Cardiac septum (tissue), 1 donor: ENCODE data around the gene PLOD3. TPM values are rescaled to one million over a fixed set of nuclear protein-coding genes. Genes with fewer than 3 reads are reported as not detected.
"Not testable (repeated sequence)": the region's sequence is repeated elsewhere in the genome, so short reads cannot be mapped to it uniquely, and the experiment has no call there.

Source experiments
- DNase-seq: peaks from one replicate; pipeline ENCODE4 v3.0.0-alpha.2; 2020; ENCODE audit warnings: low spot score
- intact Hi-C: fragments of 100-400 bp; cut with DNase I; formaldehyde crosslinking; loops from one replicate; pipeline ENCODE4 v1.14.0; 2022
- total RNA-seq: library from RNA; stranded (reverse); fragmentation: NEBNext Ultra II Directional; extraction: Animal tissue kit (Norgen Biotek cat#: 25700); gene quantifications from one replicate; pipeline ENCODE4 v1.2.1, GENCODE V29; 2021
- donor health status: DM: no; HTN: no; CAD: no.

The PLOD3 gene
- total RNA-seq, 1 donor from 2014 or later, result 43.9 TPM

DNA sequence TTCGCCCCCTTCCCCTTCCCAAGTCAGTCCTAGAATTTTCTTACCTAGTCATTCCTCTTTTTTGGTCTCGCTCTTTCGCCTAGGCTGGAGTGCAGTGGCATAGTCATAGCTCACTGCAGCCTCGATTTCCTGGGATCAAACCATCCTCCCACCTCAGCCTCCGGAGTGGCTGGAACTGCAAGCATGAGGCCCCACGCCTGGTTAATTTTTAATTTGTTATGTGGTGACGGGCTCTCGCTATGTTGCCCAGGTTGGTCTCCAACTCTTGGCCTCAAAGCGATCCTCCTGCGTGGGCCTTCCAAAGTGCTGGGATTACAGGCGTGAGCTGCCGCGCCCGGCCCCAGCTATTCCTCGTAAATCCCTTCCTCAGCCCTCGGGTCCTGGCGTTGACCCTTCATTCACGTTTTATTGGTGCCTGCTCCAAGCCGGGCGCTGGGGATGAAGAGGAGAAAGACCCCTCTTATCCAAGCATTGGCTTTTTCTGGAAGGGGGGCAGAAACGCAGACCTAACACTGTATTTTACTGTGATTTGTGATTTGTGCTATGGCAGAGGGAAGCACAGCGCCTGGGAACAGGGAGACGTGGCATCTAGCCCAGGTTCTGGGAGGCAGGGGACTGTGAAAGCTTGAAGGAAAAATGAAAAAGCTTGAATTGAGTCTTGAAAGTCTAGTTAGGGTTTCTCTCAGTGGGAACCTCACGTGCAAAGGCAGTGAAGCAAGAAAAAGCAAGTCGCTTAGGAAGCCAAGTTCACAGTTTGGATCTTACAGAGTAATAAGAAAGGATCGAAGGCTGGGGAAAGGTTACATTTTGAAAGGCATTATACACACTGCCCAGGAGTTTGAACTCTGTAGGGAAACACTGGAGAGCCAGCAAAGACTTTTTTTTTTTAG is 1.1 kb upstream of the PLOD3 start:
- intact Hi-C loops, result loop anchor here (5.0 kb wide), 1 partner anchor 34 kb away; no protein-coding TSS in a partner anchor
- DNase-seq, result no peak

DNA sequence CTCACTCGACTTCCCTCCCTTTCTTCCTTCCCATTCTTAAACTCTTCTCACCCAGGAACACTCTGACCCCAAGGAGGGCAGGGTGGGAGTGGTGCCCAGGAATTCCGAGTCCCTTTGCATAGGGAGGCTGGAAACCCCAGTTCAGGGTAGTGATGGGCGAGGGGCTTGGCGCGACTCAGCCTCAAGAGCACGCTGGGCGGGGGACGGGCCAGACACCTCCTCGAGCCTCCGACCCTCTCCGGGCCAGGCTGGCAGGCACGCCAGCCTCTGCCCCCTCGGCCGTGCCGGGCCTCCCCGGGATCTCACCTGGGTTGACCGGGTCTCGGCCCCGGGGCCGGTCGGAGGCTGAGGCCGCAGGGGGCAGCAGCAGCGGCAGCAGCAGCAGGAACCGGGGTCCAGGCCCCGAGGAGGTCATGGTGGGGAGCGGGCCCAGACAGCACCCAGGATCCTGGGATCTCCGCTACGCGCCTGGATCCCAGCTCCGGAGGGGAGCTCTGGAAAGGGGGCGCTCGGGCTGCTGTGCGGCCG is 457 bp downstream of the PLOD3 start:
- DNase-seq, result no peak
- intact Hi-C loops, result loop anchor here (5.0 kb wide), 1 partner anchor 35 kb away; no protein-coding TSS in a partner anchor

DNA sequence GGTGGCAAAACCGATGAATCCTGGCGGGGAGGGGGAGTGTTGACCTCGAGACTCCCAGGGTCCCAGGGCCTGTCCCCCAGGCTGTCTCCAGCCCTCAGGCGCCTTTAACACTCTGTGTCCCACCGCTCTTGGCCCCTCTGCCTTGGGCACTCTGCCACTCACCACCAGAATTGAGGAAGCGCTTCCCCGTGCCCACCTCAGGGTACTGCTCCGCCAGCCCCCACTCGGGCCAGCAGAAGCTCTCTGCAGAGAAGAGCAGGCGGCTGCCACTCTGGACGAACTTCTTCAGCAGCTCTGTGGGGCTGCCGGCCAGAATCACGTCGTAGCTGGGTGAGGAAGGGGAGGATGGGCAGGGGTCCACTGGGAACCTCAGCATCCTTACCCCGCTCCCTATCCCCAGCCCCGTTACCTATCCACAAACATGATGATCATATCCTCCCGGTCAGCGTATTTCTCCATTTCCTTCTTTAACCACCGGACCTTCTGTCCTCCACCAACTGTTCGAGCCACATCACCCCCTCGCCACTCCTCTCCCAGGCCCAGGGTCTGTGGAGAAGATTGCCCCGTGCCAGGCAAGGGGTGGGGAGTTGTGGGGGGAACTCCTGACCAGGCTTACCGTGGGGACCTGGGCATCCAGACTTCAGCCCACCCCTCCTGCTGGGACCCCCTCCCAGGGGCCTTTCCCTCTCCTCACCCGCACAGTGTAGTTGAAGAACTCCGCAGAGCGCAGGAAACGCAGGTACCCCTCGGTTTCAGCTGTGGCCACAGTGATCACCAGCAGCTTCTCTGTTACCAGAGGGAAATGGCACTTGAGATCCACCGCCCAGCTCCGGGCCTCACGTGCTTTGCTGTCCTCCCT is 1.2 kb downstream of the PLOD3 start:
- DNase-seq, result no peak
- intact Hi-C loops, result loop anchor here (5.0 kb wide), 1 partner anchor 36 kb away; no protein-coding TSS in a partner anchor

DNA sequence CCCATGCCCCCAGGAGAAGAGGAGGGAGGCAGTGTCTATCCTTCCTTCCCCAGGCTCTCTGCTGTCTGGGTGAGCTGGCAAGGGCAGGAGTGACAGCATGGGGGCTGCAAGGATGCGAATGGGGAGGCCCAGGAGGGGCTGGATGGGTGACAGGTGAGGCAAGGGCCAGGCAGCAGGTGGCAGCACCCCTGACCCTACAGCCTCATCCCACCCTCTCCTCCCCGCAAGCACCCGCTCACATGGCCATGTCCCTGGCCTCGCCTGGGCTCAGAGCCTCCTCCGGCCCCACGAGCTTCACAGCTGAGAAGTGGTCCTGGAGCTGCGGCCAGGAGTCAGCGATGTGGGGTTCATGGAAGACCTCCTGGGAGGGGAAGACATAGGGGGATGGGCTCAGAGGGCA is 5.4 kb downstream of the PLOD3 start:
- DNase-seq, result no peak
- intact Hi-C loops, result no loop called here

DNA sequence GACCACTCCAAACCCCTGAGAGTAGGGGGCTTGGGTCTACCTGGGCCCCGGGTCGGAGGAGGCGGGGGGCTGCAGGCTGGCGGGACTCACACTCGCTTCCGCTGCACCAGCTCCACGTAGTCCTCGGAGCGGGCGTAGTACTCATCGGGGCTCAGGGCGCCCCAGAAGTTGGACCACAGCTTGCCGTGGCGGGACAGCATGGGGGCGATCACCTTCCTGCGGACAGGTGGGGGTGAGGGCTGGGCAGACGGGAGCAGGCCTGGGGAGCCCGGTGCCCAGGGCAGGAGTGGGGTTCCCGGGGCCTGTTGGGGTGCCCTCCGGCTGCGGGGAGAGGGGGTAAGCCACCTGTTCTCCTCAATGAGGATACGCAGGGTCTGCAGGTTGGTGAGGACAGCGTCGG is 5.9 kb downstream of the PLOD3 start:
- no peak for DNase-seq
- intact Hi-C loops, result no loop called here

DNA sequence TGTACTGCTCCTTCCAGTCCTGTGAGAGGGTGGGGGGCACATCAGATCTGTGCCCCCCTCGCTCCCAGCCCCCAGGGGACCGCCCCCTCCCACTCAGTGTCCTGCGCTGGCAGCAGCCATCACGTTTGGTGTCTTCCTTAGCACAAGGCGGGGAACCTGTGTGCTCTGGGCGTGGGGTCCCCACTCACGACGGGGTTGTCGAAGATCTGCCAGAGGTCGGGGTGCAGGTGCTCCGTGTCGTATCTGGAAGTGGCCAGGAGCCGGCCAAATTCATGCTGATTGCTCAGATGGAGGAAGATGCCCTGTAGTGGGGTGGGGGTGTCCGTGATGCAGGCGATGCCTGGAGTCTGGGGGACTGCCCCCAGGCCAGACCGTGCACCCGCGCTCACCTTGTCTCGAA is 7.2 kb downstream of the PLOD3 start:
- no peak for DNase-seq
- intact Hi-C loops, result no loop called here

DNA sequence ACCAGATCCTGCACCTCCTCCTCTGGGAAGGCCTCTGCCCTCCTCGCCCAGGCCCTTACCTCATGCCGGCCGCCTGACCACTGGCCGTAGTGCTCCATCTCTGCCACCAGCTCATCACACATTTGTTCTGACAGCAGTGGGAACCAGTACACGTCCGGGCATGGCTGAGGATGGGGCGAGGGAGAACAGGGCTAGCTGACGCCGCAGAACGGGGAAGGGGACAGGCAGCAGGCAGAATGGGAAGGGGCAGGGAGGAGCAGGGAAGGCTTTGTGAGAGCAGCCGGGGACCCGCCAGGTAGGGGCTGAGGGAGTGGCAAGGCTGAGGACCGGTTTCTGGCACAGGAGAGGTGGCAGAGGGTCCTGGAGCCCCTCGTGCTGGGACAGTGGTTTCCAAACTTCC is 8.6 kb downstream of the PLOD3 start:
- DNase-seq, result no peak
- intact Hi-C loops, result no loop called here

DNA sequence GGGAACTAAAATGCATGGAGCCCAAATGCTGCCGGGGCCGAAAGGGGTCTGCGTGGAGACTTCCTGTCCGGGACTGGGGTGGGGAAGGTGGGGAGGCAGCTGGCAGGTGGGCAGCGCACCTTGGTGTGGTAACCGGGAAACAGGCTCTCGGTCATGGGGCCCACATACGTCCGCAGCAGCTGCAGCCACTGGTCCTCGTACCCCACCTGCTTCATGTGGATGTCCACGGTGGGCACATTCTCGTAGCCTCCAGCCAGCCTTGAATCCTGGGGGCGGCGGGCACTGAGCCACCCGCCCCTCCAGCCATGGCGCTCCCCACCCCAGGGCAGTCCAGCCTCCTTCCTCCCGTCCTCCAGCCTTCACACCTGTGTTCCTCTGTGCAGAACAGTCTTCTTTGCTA is 9.9 kb downstream of the PLOD3 start:
- DNase-seq, result no peak
- intact Hi-C loops, result no loop called here

DNA sequence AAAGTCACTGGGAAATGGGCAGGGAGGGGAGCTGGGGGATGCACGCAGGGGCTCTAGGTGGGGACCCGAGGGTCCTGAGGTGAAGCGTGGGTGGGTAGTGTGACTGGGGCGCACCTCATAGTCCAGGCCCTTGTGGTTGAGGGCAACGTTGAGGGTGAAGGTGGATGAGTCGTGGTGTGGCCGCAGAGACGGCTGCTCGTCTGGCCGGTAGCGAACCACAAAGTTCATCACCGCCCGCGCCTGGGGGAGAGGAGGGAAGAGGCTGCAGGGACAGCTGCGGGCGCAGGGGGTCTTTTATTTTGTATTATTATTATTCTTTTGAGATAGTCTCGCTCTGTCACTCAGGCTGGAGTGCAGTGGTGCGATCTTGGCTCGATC is 10.7 kb downstream of the PLOD3 start:
- no peak for DNase-seq
- intact Hi-C loops, result no loop called here

DNA sequence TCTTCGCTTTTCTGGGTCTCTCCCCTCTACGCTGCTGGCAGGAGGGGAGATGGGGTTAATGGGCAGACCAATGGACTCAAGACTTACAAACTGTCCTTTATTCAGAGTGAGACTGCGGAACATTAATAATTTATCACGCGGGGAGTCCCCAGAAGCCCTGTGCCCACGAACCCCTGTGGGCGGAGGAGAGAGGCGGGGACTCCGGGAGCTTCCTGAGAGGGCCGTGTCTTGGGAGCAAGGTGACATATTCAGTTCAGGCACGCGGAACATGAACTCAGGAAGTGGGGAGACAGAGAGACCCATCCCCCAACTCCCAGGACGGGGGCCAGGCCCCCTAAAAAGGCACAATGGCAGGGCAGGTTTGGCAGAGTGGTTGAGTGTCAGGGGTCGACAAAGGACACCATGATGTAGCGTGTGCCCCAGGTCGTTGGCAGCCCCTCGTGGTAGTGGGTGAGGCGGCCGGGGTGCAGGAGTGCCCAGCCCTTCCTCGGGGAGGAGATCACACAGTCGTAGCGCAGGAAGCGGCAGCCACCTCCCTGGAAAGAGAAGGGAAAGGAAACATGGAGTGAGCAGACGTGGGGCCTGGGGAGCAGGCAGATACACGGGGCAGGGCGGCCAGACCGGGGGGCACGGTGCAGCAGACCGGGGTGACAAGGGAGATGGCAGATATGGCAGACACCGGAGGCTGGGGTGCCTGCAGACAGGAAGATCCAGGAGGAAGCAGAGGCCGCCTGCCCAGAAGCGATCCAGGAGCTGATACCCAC is 11.3 kb downstream of the PLOD3 start:
- intact Hi-C loops, result no loop called here
- no peak for DNase-seq

DNA sequence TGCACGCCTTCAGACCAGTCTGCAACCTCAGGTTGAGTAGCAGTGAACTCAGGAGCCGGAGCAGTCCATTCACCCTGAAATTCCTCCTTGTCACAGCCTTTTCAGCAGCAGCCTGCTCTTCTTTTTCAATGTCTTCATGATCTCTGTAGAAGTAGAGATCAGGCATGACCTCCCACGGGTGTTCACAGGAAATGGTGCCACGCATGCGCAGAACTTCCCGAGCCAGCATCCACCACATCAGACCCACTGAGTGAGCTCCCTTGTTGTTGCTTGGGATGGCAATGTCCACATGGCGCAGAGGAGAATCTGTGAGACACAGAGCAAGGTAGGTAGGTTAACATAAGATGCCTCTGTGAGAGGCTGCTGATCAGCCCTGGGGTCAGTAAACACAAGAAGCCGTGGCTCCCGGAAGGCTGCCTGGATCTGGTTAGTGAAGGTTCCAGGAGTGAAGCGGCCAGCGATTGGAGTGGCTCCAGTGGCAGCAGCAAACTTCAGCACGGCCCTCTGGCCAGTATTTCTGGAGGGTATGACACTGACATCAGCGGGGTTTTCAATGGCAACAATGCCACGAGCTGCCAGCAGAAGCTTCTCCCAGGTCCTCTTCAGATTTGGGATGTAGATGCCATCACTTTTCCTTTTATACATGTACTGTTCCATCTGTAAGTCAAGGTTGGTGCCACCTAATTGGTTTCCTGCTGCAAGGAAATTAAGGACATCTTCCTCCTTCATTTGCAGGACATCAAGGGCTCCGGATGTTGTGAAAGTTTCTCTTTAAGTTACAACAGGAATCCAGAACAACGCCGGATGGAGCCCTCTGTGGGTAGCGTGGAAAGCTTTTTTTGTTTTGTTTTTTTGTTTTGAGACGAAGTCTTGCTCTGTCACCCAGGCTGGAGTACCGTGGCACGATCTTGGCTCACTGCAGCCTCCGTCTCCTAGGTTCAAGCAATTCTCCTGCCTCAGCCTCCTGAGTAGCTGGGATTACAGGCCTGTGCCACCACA is 13.3 kb downstream of the PLOD3 start:
- intact Hi-C loops, result not testable (repeated sequence)

DNA sequence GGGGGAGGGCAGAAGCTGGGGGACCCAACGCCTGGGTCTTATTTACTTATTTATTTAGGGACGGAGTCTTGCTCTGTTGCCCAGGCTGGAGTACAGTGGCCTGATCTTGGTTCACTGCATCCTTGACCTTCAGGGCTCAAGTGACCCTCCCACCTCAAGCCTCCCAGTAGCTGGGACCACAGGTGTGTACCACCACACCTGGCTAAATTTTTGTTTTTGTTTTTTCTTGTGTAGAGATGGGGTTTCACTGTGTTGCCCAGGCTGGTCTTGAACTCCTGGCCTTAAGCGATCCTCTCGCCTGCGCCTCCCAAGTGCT is 14.8 kb downstream of the PLOD3 start:
- DNase-seq, result no peak
- intact Hi-C loops, result no loop called here

More for the DNA sequence above, 13.3 kb downstream of the PLOD3 start:
- not testable (repeated sequence) for DNase-seq

DNA sequence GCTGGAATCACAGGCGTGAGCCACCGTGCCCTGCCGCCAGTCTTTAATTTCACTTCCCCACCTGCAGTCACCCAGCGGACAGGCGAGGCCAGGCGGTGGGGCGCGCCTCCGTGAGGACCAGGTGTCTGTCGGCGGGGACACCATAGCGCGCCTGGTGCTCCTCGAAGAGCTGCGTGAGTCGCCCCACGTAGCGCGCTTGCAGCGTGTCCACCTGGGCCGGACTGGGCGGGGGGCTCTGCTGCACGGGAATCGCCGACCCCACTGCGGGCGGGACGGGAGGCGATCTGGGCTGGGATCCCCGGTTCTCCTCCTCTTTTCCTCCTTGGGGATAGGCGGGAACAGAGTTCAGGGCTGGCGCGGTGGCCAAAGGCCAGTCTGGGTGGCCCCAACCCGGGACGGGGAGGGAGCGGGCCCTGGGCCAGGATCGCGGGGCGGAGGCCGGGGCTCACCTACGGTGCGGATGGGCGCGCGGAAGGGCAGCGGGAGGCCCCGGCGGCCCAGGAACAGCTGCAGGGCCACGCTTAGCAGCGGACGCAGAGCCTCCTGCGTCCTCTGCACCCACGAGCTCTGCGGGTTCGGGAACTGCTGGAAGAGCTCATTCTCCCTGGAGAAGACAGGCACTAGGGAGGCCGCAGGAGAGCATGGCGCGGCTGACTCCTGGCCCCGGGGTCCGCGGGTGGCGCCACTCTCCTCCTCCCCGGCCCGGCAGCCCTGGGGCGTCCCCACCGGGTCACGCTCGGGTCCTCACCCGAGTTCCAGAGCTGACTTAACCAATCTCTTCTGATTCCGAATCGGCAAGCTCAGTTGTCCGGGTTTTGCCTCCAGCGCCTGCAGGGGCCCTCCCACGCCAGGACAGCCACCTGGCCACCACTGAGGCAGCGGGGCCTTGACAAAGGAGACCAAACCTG is 15.4 kb downstream of the PLOD3 start:
- no peak for DNase-seq
- intact Hi-C loops, result no loop called here

DNA sequence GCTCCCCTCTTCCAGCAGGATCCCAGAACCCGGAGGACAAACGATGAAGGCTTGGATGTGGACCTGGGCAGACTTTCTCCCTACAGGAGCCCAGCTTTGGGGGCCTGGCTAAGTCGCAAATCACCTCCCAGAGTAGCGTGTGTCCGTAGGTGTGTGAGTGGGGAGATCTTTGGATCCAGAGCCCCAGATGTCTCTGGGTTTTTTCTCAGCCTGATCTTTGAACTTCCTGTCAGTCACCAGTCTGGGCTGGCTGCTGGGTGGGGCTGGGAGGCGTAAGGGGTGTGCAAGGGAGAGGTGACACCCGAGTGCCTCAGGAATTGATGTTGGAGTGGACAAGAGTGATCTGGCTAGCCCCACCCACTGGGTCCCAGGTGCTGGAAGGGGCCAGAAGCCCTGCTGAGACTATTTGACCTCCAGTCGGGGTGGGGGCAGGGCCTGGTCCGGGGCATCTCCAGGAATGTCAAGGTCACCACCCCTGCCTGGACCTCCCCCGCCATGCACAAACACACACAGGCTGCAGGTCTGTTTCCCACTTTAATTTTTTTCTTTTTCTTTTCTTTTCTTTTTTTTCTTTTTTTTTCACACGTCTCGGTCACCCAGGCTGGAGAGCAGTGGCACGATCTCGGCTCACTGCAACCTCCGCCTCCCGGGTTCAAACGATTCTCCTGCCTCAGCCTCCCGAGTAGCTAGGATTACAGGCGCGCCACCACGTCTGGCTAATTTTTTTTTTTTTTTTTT is 16.4 kb downstream of the PLOD3 start, which contains the start of gene MOGAT3:
TSS of gene MOGAT3 (minus strand) at position 175 of the 738 bp plus-strand sequence. CDS start 182 bp downstream, outside the sequence.
- intact Hi-C loops, result no loop called here
- no peak for DNase-seq

DNA sequence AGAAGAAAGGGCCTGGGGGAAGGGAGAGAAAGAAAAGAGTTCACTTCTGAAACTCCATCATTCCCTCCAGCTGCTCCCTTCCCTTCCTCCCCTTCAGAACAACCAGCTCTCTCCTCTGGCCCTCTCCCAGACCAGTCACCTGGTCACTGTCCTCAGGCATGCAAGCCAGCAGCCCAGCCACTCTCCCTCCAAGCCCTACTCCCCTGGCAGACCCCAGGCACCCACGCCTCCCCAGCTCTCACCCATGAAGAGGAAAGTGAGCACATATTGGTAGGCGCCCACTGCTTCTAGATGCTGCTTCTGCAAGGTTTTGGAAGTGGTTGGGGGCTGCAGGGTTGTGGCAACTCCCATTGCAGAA is 16.9 kb downstream of the PLOD3 start:
- DNase-seq, result no peak
- intact Hi-C loops, result no loop called here

DNA sequence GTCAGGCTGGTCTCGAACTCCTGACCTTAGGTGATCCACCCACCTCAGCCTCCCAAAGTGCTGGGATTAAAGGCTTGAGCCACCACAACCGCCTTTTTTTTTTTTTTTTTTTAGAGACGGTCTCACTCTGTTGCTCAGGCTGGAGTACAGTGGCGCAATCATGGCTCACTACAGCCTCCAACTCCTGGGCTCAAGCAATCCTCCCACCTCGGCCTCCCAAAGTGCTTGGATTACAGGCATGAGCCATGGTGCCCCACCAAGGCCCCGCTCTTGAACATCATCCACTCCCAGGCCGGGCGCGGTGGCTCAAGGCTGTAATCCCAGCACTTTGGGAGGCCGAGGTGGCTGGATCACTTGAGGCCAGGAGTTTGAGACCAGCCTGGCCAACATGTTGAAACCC is 17.9 kb downstream of the PLOD3 start:
- DNase-seq, intact Hi-C loops: not testable (repeated sequence)

DNA sequence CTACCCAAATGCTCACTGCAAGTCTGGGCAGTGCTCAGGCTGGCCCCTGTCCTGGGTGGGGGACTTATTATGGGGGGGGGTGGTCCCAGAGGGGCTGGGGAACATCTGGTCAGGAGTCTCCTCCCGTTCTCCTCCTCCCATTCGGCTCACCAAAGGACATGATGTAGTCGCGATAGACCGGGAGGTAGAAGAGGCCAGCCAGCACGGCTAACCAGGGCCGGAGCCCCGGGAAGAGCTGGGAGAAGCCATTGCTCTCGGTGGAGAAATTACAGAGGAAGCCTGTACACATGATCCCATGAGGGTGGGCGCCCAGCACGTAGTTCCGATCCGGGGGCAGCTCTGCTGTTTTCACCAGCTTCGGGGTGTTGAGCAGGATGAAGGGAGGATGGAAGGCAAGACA is 18.9 kb downstream of the PLOD3 start:
- intact Hi-C loops, result no loop called here
- DNase-seq, result no peak
